Measurements from ENCODE around the gene IKBKE. TPM values are rescaled to one million over a fixed set of nuclear protein-coding genes. Genes with fewer than 3 reads are reported as not detected.

Gene IKBKE
- total RNA-seq, 1 experiment from 2014 or later: 5.1 TPM

DNA sequence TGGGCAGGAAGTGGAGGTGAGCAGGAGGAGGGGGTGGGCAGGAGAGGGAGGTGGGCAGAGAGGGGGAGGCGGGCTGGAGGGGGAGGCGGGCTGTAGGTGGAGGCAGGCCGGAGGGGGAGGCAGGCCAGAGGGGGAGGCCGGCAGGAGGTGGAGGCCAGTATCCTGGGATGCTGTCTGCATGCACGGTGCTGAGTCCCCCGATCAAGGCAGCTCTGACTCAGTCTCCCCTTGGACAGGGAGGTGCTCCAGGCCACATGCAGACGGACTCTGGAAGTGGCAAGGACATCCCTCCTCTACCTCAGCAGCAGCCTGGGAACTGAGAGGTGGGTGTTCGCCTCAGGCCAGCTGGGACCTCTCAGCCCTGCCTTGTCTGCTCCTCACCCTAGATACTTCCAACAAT is 9.9 kb downstream of the IKBKE start:
- Histone ChIP-seq H3K9ac (ENCODE audit: low read length) (no peak overlapping the region), H3K79me2 (ENCODE audit: insufficient read depth, low read length) (no peaks in the 10 kb centered on the region), H4K20me1 (ENCODE audit: insufficient read depth) (no peaks in the 10 kb centered on the region), H3K9me3 (ENCODE audit: control insufficient read depth in 1 of 2, insufficient read depth in 1 of 2, low read depth in 1 of 2, low read length in 2 of 2) (no peaks in the 10 kb centered on the region), H2AFZ (ENCODE audit: low read depth, low read length, poor library complexity, severe bottlenecking) (no peak overlapping the region), H3K36me3 (ENCODE audit: control insufficient read depth in 1 of 2, insufficient read depth in 2 of 2, low read length in 2 of 2) (no peaks in the 10 kb centered on the region), H3K4me2 (ENCODE audit: low read length) (no peak overlapping the region), H3K27me3 (ENCODE audit: insufficient read depth, low read length) (no peaks in the 10 kb centered on the region), H3K27ac (ENCODE audit: low read depth, low read length) (no peak overlapping the region), H3K4me3 (replicated peaks in 1 of 2; ENCODE audit: low read depth in 1 of 2, low read length in 2 of 2) (no peak overlapping the region), H3K9me2 (ENCODE audit: insufficient read depth) (no peaks in the 10 kb centered on the region), H3K4me1 (ENCODE audit: control insufficient read depth in 1 of 2, insufficient read depth in 2 of 2, low read length in 2 of 2) (peaks cover 0 to 6% of the 10 kb centered on the region in 2 experiments; a peak in 1 of 4 replicates)
- TF ChIP-seq TCF7L2 (IDR thresholded peaks at IDR 0.05; ENCODE audit: borderline replicate concordance, extremely low read depth, insufficient read depth, insufficient read length) (no peak), ZFX (IDR thresholded peaks at IDR 0.05) (no peak), CBX3 (IDR thresholded peaks at IDR 0.05; ENCODE audit: low read depth) (no peak), EZH2 (IDR thresholded peaks at IDR 0.05) (no peak), POLR2A (IDR thresholded peaks at IDR 0.05; ENCODE audit: borderline replicate concordance, extremely low read depth, insufficient read depth, insufficient read length) (no peak), JUND (IDR thresholded peaks at IDR 0.05) (no peak), EGR1 (IDR thresholded peaks at IDR 0.05; ENCODE audit: low read depth) (no peak), ELF1 (IDR thresholded peaks at IDR 0.05; ENCODE audit: borderline replicate concordance, low read depth) (no peak)
- TF ChIP-seq, protein P1, sequence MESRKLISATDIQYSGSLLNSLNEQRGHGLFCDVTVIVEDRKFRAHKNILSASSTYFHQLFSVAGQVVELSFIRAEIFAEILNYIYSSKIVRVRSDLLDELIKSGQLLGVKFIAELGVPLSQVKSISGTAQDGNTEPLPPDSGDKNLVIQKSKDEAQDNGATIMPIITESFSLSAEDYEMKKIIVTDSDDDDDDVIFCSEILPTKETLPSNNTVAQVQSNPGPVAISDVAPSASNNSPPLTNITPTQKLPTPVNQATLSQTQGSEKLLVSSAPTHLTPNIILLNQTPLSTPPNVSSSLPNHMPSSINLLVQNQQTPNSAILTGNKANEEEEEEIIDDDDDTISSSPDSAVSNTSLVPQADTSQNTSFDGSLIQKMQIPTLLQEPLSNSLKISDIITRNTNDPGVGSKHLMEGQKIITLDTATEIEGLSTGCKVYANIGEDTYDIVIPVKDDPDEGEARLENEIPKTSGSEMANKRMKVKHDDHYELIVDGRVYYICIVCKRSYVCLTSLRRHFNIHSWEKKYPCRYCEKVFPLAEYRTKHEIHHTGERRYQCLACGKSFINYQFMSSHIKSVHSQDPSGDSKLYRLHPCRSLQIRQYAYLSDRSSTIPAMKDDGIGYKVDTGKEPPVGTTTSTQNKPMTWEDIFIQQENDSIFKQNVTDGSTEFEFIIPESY (IDR thresholded peaks at IDR 0.05; ENCODE audit: extremely low read depth, insufficient replicate concordance, low read length): no peak
- TF ChIP-seq, protein P2, sequence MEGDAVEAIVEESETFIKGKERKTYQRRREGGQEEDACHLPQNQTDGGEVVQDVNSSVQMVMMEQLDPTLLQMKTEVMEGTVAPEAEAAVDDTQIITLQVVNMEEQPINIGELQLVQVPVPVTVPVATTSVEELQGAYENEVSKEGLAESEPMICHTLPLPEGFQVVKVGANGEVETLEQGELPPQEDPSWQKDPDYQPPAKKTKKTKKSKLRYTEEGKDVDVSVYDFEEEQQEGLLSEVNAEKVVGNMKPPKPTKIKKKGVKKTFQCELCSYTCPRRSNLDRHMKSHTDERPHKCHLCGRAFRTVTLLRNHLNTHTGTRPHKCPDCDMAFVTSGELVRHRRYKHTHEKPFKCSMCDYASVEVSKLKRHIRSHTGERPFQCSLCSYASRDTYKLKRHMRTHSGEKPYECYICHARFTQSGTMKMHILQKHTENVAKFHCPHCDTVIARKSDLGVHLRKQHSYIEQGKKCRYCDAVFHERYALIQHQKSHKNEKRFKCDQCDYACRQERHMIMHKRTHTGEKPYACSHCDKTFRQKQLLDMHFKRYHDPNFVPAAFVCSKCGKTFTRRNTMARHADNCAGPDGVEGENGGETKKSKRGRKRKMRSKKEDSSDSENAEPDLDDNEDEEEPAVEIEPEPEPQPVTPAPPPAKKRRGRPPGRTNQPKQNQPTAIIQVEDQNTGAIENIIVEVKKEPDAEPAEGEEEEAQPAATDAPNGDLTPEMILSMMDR (IDR thresholded peaks at IDR 0.05 in 2 of 3, conservative IDR thresholded peaks at IDR 0.05 in 1 of 3; ENCODE audit: borderline replicate concordance in 1 of 3, insufficient read depth in 1 of 3, low read depth in 2 of 3, low read length in 2 of 3): no peak
- TF ChIP-seq, protein P3, sequence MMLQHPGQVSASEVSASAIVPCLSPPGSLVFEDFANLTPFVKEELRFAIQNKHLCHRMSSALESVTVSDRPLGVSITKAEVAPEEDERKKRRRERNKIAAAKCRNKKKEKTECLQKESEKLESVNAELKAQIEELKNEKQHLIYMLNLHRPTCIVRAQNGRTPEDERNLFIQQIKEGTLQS (IDR thresholded peaks at IDR 0.05): no peak
- TF ChIP-seq, protein P4, sequence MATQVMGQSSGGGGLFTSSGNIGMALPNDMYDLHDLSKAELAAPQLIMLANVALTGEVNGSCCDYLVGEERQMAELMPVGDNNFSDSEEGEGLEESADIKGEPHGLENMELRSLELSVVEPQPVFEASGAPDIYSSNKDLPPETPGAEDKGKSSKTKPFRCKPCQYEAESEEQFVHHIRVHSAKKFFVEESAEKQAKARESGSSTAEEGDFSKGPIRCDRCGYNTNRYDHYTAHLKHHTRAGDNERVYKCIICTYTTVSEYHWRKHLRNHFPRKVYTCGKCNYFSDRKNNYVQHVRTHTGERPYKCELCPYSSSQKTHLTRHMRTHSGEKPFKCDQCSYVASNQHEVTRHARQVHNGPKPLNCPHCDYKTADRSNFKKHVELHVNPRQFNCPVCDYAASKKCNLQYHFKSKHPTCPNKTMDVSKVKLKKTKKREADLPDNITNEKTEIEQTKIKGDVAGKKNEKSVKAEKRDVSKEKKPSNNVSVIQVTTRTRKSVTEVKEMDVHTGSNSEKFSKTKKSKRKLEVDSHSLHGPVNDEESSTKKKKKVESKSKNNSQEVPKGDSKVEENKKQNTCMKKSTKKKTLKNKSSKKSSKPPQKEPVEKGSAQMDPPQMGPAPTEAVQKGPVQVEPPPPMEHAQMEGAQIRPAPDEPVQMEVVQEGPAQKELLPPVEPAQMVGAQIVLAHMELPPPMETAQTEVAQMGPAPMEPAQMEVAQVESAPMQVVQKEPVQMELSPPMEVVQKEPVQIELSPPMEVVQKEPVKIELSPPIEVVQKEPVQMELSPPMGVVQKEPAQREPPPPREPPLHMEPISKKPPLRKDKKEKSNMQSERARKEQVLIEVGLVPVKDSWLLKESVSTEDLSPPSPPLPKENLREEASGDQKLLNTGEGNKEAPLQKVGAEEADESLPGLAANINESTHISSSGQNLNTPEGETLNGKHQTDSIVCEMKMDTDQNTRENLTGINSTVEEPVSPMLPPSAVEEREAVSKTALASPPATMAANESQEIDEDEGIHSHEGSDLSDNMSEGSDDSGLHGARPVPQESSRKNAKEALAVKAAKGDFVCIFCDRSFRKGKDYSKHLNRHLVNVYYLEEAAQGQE (IDR thresholded peaks at IDR 0.05; ENCODE audit: low read depth): no peak
- TF ChIP-seq, protein P5, sequence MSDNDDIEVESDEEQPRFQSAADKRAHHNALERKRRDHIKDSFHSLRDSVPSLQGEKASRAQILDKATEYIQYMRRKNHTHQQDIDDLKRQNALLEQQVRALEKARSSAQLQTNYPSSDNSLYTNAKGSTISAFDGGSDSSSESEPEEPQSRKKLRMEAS (IDR thresholded peaks at IDR 0.05): no peak
- ChIA-PET CTCF (interaction anchor here (1.4 to 1.7 kb wide), 7 partner anchors 10 to 502 kb away, joined by 4 to 21 read pairs (median 12); partner anchors contain the start of gene IKBKE), RAD21 (ENCODE audit: low non-redundant PET in 1 of 2, low total read pairs in 2 of 2, uncharacterized antibody in 2 of 2, unreplicated experiment in 2 of 2) (no interaction called here), POLR2A (no interaction called here)
- DNase-seq (ENCODE audit: low read depth, low spot score): no peak
- intact Hi-C loops (cut with micrococcal nuclease): no loop called here
- no peak for ATAC-seq
- no TSS peak for BruUV-seq (replicated peaks)
